Upper lobe of left lung (tissue), 6 donors: ENCODE results near the gene PLCL2. TPM values are rescaled to one million over a fixed set of nuclear protein-coding genes. Genes with fewer than 3 reads are reported as not detected.

Experiments used
- ATAC-seq, 2 donors: fragments of 200-7000 bp; cut with Tn5 transposase; one replicate each; pipeline ENCODE4 v1.9.1; 2022; ENCODE audit warnings: mild to moderate bottlenecking in 2 of 2, moderate library complexity in 2 of 2; ENCODE audit not compliant: low FRiP score in 2 of 2
- DNase-seq, 2 donors: peaks; one replicate each; pipeline ENCODE4 v3.0.0-alpha.2; 2019 to 2020
- H3K27ac ChIP-seq, 4 donors: fragments of 200-600 bp; sonication (generic); one replicate each; pipeline ENCODE4 v1.5.1; 2016 to 2019
- H3K27me3 ChIP-seq, 4 donors: fragments of 200-600 bp; sonication (generic); one replicate each; pipeline ENCODE4 v1.5.1; 2017 to 2019
- H3K36me3 ChIP-seq, 4 donors: fragments of 200-600 bp; sonication (generic); one replicate each; pipeline ENCODE4 v1.5.1; 2016 to 2019
- H3K4me1 ChIP-seq, 4 donors: fragments of 200-600 bp; sonication (generic); one replicate each; pipeline ENCODE4 v1.5.1; 2018 to 2019
- H3K4me3 ChIP-seq, 4 donors: fragments of 200-600 bp; sonication (generic); one replicate each; pipeline ENCODE4 v1.5.1; 2017 to 2019; ENCODE audit warnings: mild to moderate bottlenecking in 2 of 4, moderate library complexity in 1 of 4
- H3K9me3 ChIP-seq, 4 donors: fragments of 200-600 bp; sonication (generic); one replicate each; pipeline ENCODE4 v1.5.1; 2018 to 2019
- EP300 ChIP-seq, 4 donors: sonication (generic); formaldehyde crosslinking; IDR thresholded peaks; one replicate each; pipeline ENCODE4 v1.5.1; 2017; ENCODE audit warnings: antibody characterized with exemption in 4 of 4, control low read depth in 2 of 4
- POLR2A ChIP-seq, 4 donors: fragments of 450-650 bp; IDR thresholded peaks; one replicate each; pipeline ENCODE4 v1.5.1; 2016 to 2017; ENCODE audit warnings: antibody characterized with exemption in 4 of 4, mild to moderate bottlenecking in 2 of 4
- POLR2AphosphoS5 ChIP-seq, 2 donors: sonication (generic); formaldehyde crosslinking; IDR thresholded peaks; one replicate each; pipeline ENCODE4 v1.5.1; 2017; ENCODE audit warnings: antibody characterized with exemption in 2 of 2
- WGBS, 2 donors: methylation state at CpG; one replicate each; pipeline ENCODE4 v1.1.5; 2017 to 2018; 5-methylcytosine and 5-hydroxymethylcytosine counted together
- total RNA-seq, 6 donors: library from RNA; depleted of rRNA in 4 of 6; stranded (reverse); fragments of >200 nt in 4 of 6; gene quantifications; one replicate each; pipeline versions ENCODE4 v1.1.0 to v1.2.1, GENCODE V29; 2016 to 2021
- TF ChIP-seq, protein P1 (sequence below), 6 experiments: fragments of 450-650 bp in 4 of 6; fragments of 200-600 bp in 2 of 6; sonication (generic) in 2 of 6; IDR thresholded peaks; one replicate each; pipeline ENCODE4 v1.5.1; 2016 to 2019; ENCODE audit warnings: antibody characterized with exemption in 6 of 6
- donor health status: DM: no; HTN: no; CAD: no; lungs with moderate emphysema.
- donor health status: DM: no; HTN: yes; CAD: no; lungs with severe emphysema.

Gene PLCL2
- total RNA-seq, 6 donors from 2014 or later, result 6.5 to 15.8 (median 10.7) TPM

DNA sequence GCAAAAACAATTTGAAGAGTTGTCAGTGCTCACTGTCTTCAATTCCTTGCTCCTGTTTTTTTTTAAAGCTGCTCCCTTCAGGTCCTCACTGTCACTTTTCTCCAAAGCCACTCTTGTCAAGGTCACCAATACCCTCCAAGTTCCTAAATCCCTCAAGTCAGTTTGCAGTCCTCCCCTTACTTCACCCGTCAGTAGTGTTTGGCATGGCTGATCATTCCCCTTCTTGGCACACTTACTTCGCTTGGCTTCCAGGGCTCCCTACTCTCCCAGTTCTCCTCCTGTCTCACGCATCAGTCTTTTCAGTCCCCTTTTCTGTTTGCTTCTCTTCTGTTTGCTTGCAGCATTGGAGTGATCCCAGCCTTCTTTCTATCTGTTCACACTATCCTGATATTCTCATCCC is 25.5 kb downstream of the PLCL2 start:
- no peak for TF ChIP-seq EP300 (IDR thresholded peaks at IDR 0.05)
- TF ChIP-seq POLR2A (IDR thresholded peaks at IDR 0.05), result no peak
- TF ChIP-seq POLR2AphosphoS5 (IDR thresholded peaks at IDR 0.05), result no peak
- TF ChIP-seq, protein P1, sequence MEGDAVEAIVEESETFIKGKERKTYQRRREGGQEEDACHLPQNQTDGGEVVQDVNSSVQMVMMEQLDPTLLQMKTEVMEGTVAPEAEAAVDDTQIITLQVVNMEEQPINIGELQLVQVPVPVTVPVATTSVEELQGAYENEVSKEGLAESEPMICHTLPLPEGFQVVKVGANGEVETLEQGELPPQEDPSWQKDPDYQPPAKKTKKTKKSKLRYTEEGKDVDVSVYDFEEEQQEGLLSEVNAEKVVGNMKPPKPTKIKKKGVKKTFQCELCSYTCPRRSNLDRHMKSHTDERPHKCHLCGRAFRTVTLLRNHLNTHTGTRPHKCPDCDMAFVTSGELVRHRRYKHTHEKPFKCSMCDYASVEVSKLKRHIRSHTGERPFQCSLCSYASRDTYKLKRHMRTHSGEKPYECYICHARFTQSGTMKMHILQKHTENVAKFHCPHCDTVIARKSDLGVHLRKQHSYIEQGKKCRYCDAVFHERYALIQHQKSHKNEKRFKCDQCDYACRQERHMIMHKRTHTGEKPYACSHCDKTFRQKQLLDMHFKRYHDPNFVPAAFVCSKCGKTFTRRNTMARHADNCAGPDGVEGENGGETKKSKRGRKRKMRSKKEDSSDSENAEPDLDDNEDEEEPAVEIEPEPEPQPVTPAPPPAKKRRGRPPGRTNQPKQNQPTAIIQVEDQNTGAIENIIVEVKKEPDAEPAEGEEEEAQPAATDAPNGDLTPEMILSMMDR (IDR thresholded peaks at IDR 0.05), result no peak
- Histone ChIP-seq H3K9me3 (no peaks in the 10 kb centered on the region), H3K27me3 (no peaks in the 10 kb centered on the region), H3K4me1 (peaks cover 9 to 33% (median 13%) of the 10 kb centered on the region in 4 donors), H3K36me3 (no peaks in the 10 kb centered on the region), H3K4me3 (no peak overlapping the region), H3K27ac (no peak overlapping the region)
- ATAC-seq, result no peak
- 92 to 95% methylated on average over 3 of the region's 3 CpGs for WGBS, 2 donors
- DNase-seq, result no peak

DNA sequence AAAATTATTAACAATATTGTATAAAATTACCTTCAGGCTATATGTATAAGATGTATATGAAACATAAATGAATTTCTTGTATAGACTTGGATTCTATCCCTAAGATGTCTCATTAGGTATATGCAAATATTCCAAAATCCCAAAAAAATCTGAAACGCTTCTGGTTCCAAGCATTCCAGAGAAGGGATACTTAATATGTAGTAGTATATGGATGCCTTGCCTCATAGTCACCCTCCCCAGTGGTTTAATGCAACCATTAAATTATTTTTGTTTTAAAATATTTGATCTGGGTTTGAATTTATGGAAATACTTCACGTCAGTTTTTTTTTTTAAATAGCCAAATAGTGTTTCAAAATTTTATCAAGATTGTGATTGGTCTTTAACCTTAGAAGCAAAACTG is 27.2 kb downstream of the PLCL2 start:
- DNase-seq, result no peak
- ATAC-seq, result no peak
- 91 to 96% methylated on average over 2 of the region's 2 CpGs for WGBS, 2 donors
- no peaks in the 10 kb centered on the region for H3K36me3 ChIP-seq
- no peaks in the 10 kb centered on the region for H3K27me3 ChIP-seq
- TF ChIP-seq, protein P1 (IDR thresholded peaks at IDR 0.05), result no peak
- TF ChIP-seq EP300 (IDR thresholded peaks at IDR 0.05) (no peak), POLR2A (IDR thresholded peaks at IDR 0.05) (no peak), POLR2AphosphoS5 (IDR thresholded peaks at IDR 0.05) (no peak)
- peaks cover 6 to 26% (median 7%) of the 10 kb centered on the region in 4 donors for H3K4me1 ChIP-seq
- H3K4me3 ChIP-seq, result no peak overlapping the region
- no peak overlapping the region for H3K27ac ChIP-seq
- no peaks in the 10 kb centered on the region for H3K9me3 ChIP-seq

DNA sequence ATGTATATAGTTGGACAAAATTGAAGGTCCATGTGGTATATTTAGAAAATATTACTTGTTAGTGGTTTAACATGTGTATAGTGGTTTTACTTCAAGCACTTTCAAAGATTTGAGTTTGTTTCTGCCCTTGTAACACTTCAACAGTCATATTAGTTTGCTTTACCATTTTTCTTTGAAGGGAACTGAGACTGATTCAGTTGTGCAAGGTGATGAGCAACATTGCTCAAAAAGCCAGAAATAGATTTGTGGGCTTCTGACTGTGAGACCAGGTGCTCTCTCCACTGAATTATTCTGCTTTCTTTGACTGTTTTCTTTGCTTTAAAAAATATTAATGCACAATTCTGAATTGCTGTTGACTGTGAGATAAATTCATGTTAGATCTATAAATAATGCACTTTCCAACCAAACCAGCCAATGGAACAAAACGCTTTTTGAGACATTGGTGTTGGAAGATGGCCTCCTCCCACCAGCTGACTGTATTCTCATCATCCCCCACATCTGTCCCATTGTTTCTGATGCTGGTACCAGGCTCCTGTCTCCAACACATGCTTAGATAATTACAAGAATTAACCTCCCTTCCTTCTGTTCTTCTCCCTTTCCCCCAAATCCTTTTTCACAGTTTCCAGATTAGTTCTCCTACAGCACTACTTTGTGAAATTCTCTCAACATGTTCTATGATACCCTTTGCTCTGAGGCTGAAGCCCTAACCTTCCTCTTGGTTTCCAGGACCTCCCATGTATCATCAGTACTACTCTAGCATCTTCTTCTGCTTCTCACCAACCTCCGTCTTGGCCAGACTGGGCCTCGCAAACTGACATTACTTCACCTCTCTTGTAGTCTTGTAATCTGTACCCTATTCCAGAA is 27.9 kb downstream of the PLCL2 start:
- Histone ChIP-seq H3K27me3 (no peaks in the 10 kb centered on the region), H3K36me3 (no peaks in the 10 kb centered on the region), H3K4me3 (no peak overlapping the region), H3K27ac (no peak overlapping the region), H3K4me1 (peaks cover 0 to 19% (median 3%) of the 10 kb centered on the region in 4 donors), H3K9me3 (no peaks in the 10 kb centered on the region)
- TF ChIP-seq POLR2AphosphoS5 (IDR thresholded peaks at IDR 0.05) (no peak), POLR2A (IDR thresholded peaks at IDR 0.05) (no peak), EP300 (IDR thresholded peaks at IDR 0.05) (no peak)
- TF ChIP-seq, protein P1 (IDR thresholded peaks at IDR 0.05), result no peak
- ATAC-seq (no peak), DNase-seq (no peak)
- 86 to 87% methylated on average over 3 of the region's 3 CpGs for WGBS, 2 donors

DNA sequence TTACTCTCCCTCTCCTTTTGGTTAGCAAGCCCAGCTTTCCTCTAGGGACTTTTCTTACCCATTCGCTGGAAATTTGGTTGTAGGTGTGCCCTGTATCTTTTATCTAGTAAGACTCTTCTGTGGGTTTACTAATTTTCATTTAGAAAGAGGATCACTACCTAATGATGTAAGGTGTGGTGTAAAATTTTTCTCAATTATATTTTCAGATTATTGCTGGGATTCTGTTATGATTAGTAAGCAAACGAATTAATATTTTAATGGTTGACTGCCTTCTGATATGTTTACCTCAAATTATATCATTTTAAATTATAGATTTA is 28.5 kb downstream of the PLCL2 start:
- TF ChIP-seq, protein P1 (IDR thresholded peaks at IDR 0.05), result no peak
- TF ChIP-seq EP300 (IDR thresholded peaks at IDR 0.05) (no peak), POLR2A (IDR thresholded peaks at IDR 0.05) (no peak)
- no peak for ATAC-seq
- 90 to 94% methylated on average over 2 of the region's 2 CpGs for WGBS, 2 donors
- Histone ChIP-seq H3K27me3 (no peaks in the 10 kb centered on the region), H3K27ac (no peak overlapping the region), H3K4me3 (no peak overlapping the region), H3K9me3 (no peaks in the 10 kb centered on the region), H3K36me3 (no peaks in the 10 kb centered on the region), H3K4me1 (peaks cover 0 to 14% (median 3%) of the 10 kb centered on the region in 4 donors)
- DNase-seq, result no peak

DNA sequence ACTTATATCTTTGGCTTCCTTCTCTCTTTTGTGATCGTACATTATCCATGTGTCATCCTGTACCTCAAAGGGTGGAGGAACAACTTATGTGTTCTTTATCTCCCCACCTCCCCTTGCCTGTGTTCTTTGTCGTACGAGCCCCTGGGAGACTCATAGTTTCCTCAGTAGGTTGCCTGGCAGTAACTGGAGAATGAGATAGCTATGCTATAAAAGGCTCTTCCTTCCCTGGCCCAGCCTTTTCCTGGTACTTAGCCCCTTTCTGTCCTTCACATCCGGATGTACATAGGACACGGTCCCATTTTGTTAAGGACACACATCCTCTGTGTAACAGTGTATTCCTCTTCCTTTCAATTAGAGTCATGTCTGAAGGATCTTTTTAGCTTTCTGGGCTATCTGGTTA is 32.1 kb downstream of the PLCL2 start:
- peaks cover 0 to 7% (median 0%) of the 10 kb centered on the region in 4 donors for H3K4me1 ChIP-seq
- 41 to 47% methylated on average over 5 of the region's 5 CpGs for WGBS, 2 donors
- no peak overlapping the region for H3K4me3 ChIP-seq
- H3K27ac ChIP-seq, result peak overlapping the region in 1 of 4 donors; percentile 28
- H3K9me3 ChIP-seq, result no peaks in the 10 kb centered on the region
- DNase-seq (no peak), ATAC-seq (no peak)
- TF ChIP-seq POLR2A (IDR thresholded peaks at IDR 0.05), result no peak
- peak in 1 of 4 donors; percentile 21 for TF ChIP-seq EP300 (IDR thresholded peaks at IDR 0.05)
- peak in 1 of 2 donors; percentile 28 for TF ChIP-seq POLR2AphosphoS5 (IDR thresholded peaks at IDR 0.05)
- no peaks in the 10 kb centered on the region for H3K36me3 ChIP-seq
- H3K27me3 ChIP-seq, result no peaks in the 10 kb centered on the region
